A673 (cell line): ENCODE measurements around the gene IPO7. TPM values are rescaled to one million over a fixed set of nuclear protein-coding genes. Genes with fewer than 3 reads are reported as not detected.

ENCODE experiments used
- BruUV-seq: library from RNA; stranded (reverse); fragments of 400-500 nt; replicated peaks from 2 replicates; lab custom pipeline; 2021; lab: Mats Ljungman, UMichigan
- CTCF ChIA-PET: fragments of 300-600 bp; sonication (Branson Sonifier 250); formaldehyde crosslinking; loops from one replicate; lab custom pipeline; 2022; ENCODE audit warnings: antibody characterized with exemption; lab: Charles Lee
- POLR2A ChIA-PET: fragments of 300-600 bp; sonication (Branson Sonifier 250); formaldehyde crosslinking; loops from one replicate; lab custom pipeline; 2022; ENCODE audit warnings: antibody characterized with exemption; ENCODE audit not compliant: low non-redundant PET; lab: Charles Lee
- DNase-seq: peaks from one replicate; pipeline ENCODE4 v3.0.0-alpha.2; 2015; ENCODE audit warnings: low spot score
- H3K27ac ChIP-seq: fragments of 200-600 bp; sonication (generic); 2 replicates; pipeline ENCODE4 v1.5.1; 2016; ENCODE audit warnings: mixed run types, low read depth, mild to moderate bottlenecking, mixed read lengths, antibody characterized with exemption, low read length; ENCODE audit not compliant: poor library complexity, severe bottlenecking
- H3K27me3 ChIP-seq: fragments of 200-600 bp; sonication (generic); replicated peaks from 2 replicates; pipeline ENCODE4 v1.6.1; 2017; ENCODE audit warnings: mixed run types, low read depth, mild to moderate bottlenecking, mixed read lengths, antibody characterized with exemption, low read length; ENCODE audit not compliant: insufficient read depth, poor library complexity
- H3K36me3 ChIP-seq: fragments of 200-600 bp; sonication (generic); 2 replicates; pipeline ENCODE4 v1.6.1; 2016; ENCODE audit warnings: mixed run types, mild to moderate bottlenecking, mixed read lengths, antibody characterized with exemption, low read length; ENCODE audit not compliant: insufficient read depth, poor library complexity, severe bottlenecking
- H3K4me1 ChIP-seq: fragments of 200-600 bp; sonication (generic); 2 replicates; pipeline ENCODE4 v1.6.1; 2017; ENCODE audit warnings: mixed run types, mild to moderate bottlenecking, mixed read lengths, antibody characterized with exemption, low read length; ENCODE audit not compliant: insufficient read depth, poor library complexity, severe bottlenecking
- H3K4me3 ChIP-seq: fragments of 200-600 bp; sonication (generic); 2 replicates; pipeline ENCODE4 v1.5.1; 2016; ENCODE audit warnings: low read depth, mixed run types, mild to moderate bottlenecking, mixed read lengths, low read length; ENCODE audit not compliant: poor library complexity, severe bottlenecking
- H3K9me3 ChIP-seq: fragments of 200-600 bp; sonication (generic); 2 replicates; pipeline ENCODE4 v1.6.1; 2016; ENCODE audit warnings: mixed run types, low read depth, mild to moderate bottlenecking, mixed read lengths, antibody characterized with exemption, low read length; ENCODE audit not compliant: poor library complexity, severe bottlenecking
- CTCF ChIP-seq: fragments of 300-800, 200-600 bp; sonication (generic); conservative IDR thresholded peaks from 2 replicates; pipeline ENCODE4 v1.5.1; 2017; ENCODE audit warnings: low read depth, mild to moderate bottlenecking, antibody characterized with exemption, low read length, moderate library complexity, mixed read lengths
- EZH2 ChIP-seq: fragments of 200-600 bp; sonication (generic); IDR thresholded peaks from 2 replicates; pipeline ENCODE4 v1.6.1; 2017; ENCODE audit warnings: borderline replicate concordance, low read depth, mild to moderate bottlenecking, mixed read lengths, antibody characterized with exemption, low read length; ENCODE audit not compliant: poor library complexity, severe bottlenecking
- intact Hi-C: fragments of 100-400 bp; cut with micrococcal nuclease; formaldehyde crosslinking; loops from one replicate; pipeline ENCODE4 v1.10.0; 2022; ENCODE audit not compliant: unreplicated experiment
- total RNA-seq: library from RNA; stranded (reverse); gene quantifications from 2 replicates; pipeline ENCODE4 v1.2.3, GENCODE V29; 2021

The IPO7 gene
- total RNA-seq, 1 experiment from 2014 or later: 174 TPM

- no TSS peak for BruUV-seq
- Histone ChIP-seq H3K27ac (no peak overlapping the region), H3K27me3 (no peaks in the 10 kb centered on the region), H3K36me3 (no peaks in the 10 kb centered on the region), H3K4me1 (no peaks in the 10 kb centered on the region), H3K4me3 (no peak overlapping the region), H3K9me3 (no peaks in the 10 kb centered on the region)
- no peak for DNase-seq
- POLR2A ChIA-PET: no interaction called here
- TF ChIP-seq CTCF (no peak), EZH2 (no peak)
- intact Hi-C loops: no loop called here
- CTCF ChIA-PET: no interaction called here
Observed at GRCh38 chr11:9377036-9377435, 7.4 kb upstream of the IPO7 start.

GRCh38 chr11:9379041-9379440 is 5.4 kb upstream of the IPO7 start:
- CTCF ChIA-PET: no interaction called here
- no peak overlapping the region for H3K27ac ChIP-seq
- no peaks in the 10 kb centered on the region for H3K36me3 ChIP-seq
- BruUV-seq: no TSS peak
- POLR2A ChIA-PET: no interaction called here
- no peak overlapping the region for H3K4me3 ChIP-seq
- no peaks in the 10 kb centered on the region for H3K4me1 ChIP-seq
- no peaks in the 10 kb centered on the region for H3K9me3 ChIP-seq
- no peak for TF ChIP-seq CTCF
- no peak for TF ChIP-seq EZH2
- DNase-seq: no peak
- intact Hi-C loops: no loop called here
- H3K27me3 ChIP-seq: no peaks in the 10 kb centered on the region

GRCh38 chr11:9380773-9381172 is 3.7 kb upstream of the IPO7 start:
- no peaks in the 10 kb centered on the region for H3K4me1 ChIP-seq
- no peaks in the 10 kb centered on the region for H3K36me3 ChIP-seq
- ChIA-PET CTCF (no interaction called here), POLR2A (interaction anchor here (0.7 kb wide), 1 partner anchor 80 kb away, joined by 3 read pairs; the partner anchor contains the start of gene ZNF143)
- BruUV-seq: no TSS peak
- intact Hi-C loops: no loop called here
- TF ChIP-seq EZH2 (no peak), CTCF (no peak)
- no peak overlapping the region for H3K27ac ChIP-seq
- no peak for DNase-seq
- no peak overlapping the region for H3K4me3 ChIP-seq
- no peaks in the 10 kb centered on the region for H3K27me3 ChIP-seq
- no peaks in the 10 kb centered on the region for H3K9me3 ChIP-seq
